NCI-H1092 (cell line): ENCODE results near the gene NEK9.

ENCODE experiments used
- DNase-seq: peaks from one replicate; lab custom pipeline; 2025; lab: John Stamatoyannopoulos, UW

The NEK9 gene

GRCh38 chr14:75030147-75030546, 96.7 kb downstream of the NEK9 start:
- DNase-seq, result no peak
